Heart right ventricle (tissue), 16 donors: Measurements from ENCODE around the gene ST6GALNAC3. TPM values are rescaled to one million over a fixed set of nuclear protein-coding genes. Genes with fewer than 3 reads are reported as not detected.

Experiments
- ATAC-seq, 8 donors: fragments of 200-7000 bp; cut with Tn5 transposase; one replicate each; pipeline ENCODE4 v1.9.1; 2020; ENCODE audit warnings: mild to moderate bottlenecking in 8 of 8, moderate library complexity in 8 of 8, moderate number of reproducible peaks in 1 of 8
- DNase-seq, 2 donors: peaks; one replicate each; pipeline ENCODE4 v3.0.0-alpha.2; 2020
- H3K27ac ChIP-seq, 10 donors: fragments of 200-600 bp; sonication (generic) in 2 of 10; one replicate each; pipeline versions ENCODE4 v1.5.0 to v1.8.0; 2020 to 2022; ENCODE audit warnings: mild to moderate bottlenecking in 3 of 10
- H3K27me3 ChIP-seq, 7 donors: fragments of 200-600 bp; one replicate each; pipeline ENCODE4 v1.8.0; 2021 to 2022; ENCODE audit warnings: mild to moderate bottlenecking in 2 of 7
- H3K36me3 ChIP-seq, 9 donors: fragments of 200-600 bp; sonication (generic) in 1 of 9; one replicate each; pipeline versions ENCODE4 v1.5.0 to v1.8.0; 2020 to 2022; ENCODE audit warnings: mild to moderate bottlenecking in 2 of 9
- H3K4me1 ChIP-seq, 9 donors: fragments of 200-600 bp; sonication (generic) in 1 of 9; one replicate each; pipeline versions ENCODE4 v1.5.0 to v1.8.0; 2020 to 2022; ENCODE audit warnings: mild to moderate bottlenecking in 4 of 9
- H3K4me3 ChIP-seq, 10 donors: fragments of 200-600 bp; sonication (generic) in 2 of 10; one replicate each; pipeline versions ENCODE4 v1.5.0 to v1.8.0; 2020 to 2022; ENCODE audit warnings: mild to moderate bottlenecking in 7 of 10, moderate library complexity in 2 of 10
- H3K9me3 ChIP-seq, 11 donors: fragments of 200-600 bp in 10 of 11; sonication (generic) in 2 of 11; one replicate each; pipeline versions ENCODE4 v1.5.0 to v1.8.0; 2013 to 2022; ENCODE audit warnings: mild to moderate bottlenecking in 2 of 11, control low read depth in 1 of 11, moderate library complexity in 1 of 11
- CTCF ChIP-seq, 9 donors: fragments of 200-600 bp; sonication (generic) in 2 of 9; IDR thresholded peaks; one replicate each; pipeline versions ENCODE4 v1.5.0 to v1.8.0; 2021 to 2022; ENCODE audit warnings: antibody characterized with exemption in 9 of 9, mild to moderate bottlenecking in 5 of 9, moderate library complexity in 1 of 9
- WGBS, 2 donors: extraction: QIAGEN DNeasy Blood & Tissue Kit; methylation state at CpG; one replicate each; pipeline ENCODE4 v1.1.7; 2013; ENCODE audit warnings: inconsistent platforms in 1 of 2; 5-methylcytosine and 5-hydroxymethylcytosine counted together
- intact Hi-C, 10 donors: fragments of 100-400 bp; cut with DNase I; formaldehyde crosslinking; loops; one replicate each; pipeline versions ENCODE4 v1.11.1 to v1.14.2; 2022
- polyA plus RNA-seq, 2 donors: library from polyadenylated mRNA; stranded (reverse); fragments of 200-250 nt; gene quantifications; one replicate each; pipeline ENCODE4 v1.2.3, GENCODE V29; 2013
- total RNA-seq, 10 donors: library from RNA; stranded (reverse); fragmentation: NEBNext Ultra II Directional in 3 of 10; extraction: Animal tissue kit (Norgen Biotek cat#: 25700) in 3 of 10; gene quantifications; one replicate each; pipeline versions ENCODE4 v1.2.1 to v1.2.4, GENCODE V29; 2021 to 2023
- donor health status: Arrhythmogenic right ventricular cardiomyopathy.
- donor health status: ischemic (EF 13 %, LVEDD 7.1; RV severe dilation, severe dysfunction).
- donor health status: healthy with polysubstance abuse.
- donor health status: DM: no; HTN: yes; CAD: no.
- donor health status: DM: no; HTN: no; CAD: no.
- donor health status: ischemic (EF 25% LVEDD 6.9; RV normal size, moderate dysfunction).
- donor health status: ischemic (EF 25% LVEDD 5.7; RV mildly dilated, moderate dysfunction).
- donor health status: healthy.
- donor health status: DM: yes; HTN: yes; CAD: no.
- donor health status: Ischemic cardiomyopathy.
- donor health status: ischemic (EF 35%, LVEDD 5.7; RV mildly dilated, moderate dysfunction).
- donor health status: nonischemic (EF 11% LVEDD 7.7; RV severe dilation, severe dysfunction).
- donor health status: DM: yes; HTN: yes; CAD: no.
- donor health status: PGD.
- donor health status: ischemic (EF 29% LVEDD 5.4; RV normal size, mild dysfunction).
- donor health status: nonischemic (EF 23%, LVEDD 6.1; RV moderate dilation, normal function).

Gene ST6GALNAC3
- total and polyA plus RNA-seq, 12 donors: 2.8 to 10.3 (median 4.8) TPM

GRCh38 chr1:76433526-76433925, 359.0 kb downstream of the ST6GALNAC3 start:
- no peak for TF ChIP-seq CTCF (IDR thresholded peaks at IDR 0.05)
- ATAC-seq: no peak
- intact Hi-C loops: no loop called here
- H3K27ac ChIP-seq: no peak overlapping the region
- H3K4me3 ChIP-seq: no peak overlapping the region
- H3K27me3 ChIP-seq: no peaks in the 10 kb centered on the region
- no peaks in the 10 kb centered on the region for H3K36me3 ChIP-seq
- DNase-seq: no peak
- peaks cover 0 to 9% (median 0%) of the 10 kb centered on the region in 9 donors for H3K4me1 ChIP-seq
- H3K9me3 ChIP-seq: no peaks in the 10 kb centered on the region

GRCh38 chr1:76443217-76443616, 368.7 kb downstream of the ST6GALNAC3 start:
- intact Hi-C loops: no loop called here
- TF ChIP-seq CTCF (IDR thresholded peaks at IDR 0.05): no peak

GRCh38 chr1:76444773-76445172, 370.2 kb downstream of the ST6GALNAC3 start:
- H3K27me3 ChIP-seq: no peaks in the 10 kb centered on the region
- no peaks in the 10 kb centered on the region for H3K4me1 ChIP-seq
- peaks cover 0 to 19% (median 0%) of the 10 kb centered on the region in 11 donors for H3K9me3 ChIP-seq
- no peak for DNase-seq
- H3K27ac ChIP-seq: no peak overlapping the region
- 93 to 94% methylated on average over 1 of the region's 1 CpG for WGBS, 2 donors
- H3K4me3 ChIP-seq: no peak overlapping the region
- no peak for TF ChIP-seq CTCF (IDR thresholded peaks at IDR 0.05)
- no peak for ATAC-seq
- intact Hi-C loops: no loop called here
- H3K36me3 ChIP-seq: no peaks in the 10 kb centered on the region

More at GRCh38 chr1:76443217-76443616, 368.7 kb downstream of the ST6GALNAC3 start:
- no peak for DNase-seq
- H3K4me1 ChIP-seq: no peaks in the 10 kb centered on the region
- no peak for ATAC-seq
- H3K36me3 ChIP-seq: no peaks in the 10 kb centered on the region
- H3K4me3 ChIP-seq: no peak overlapping the region
- WGBS, 2 donors: 58 to 64% methylated on average over 3 of the region's 3 CpGs
- peaks cover 0 to 4% (median 0%) of the 10 kb centered on the region in 11 donors for H3K9me3 ChIP-seq
- H3K27ac ChIP-seq: no peak overlapping the region
- no peaks in the 10 kb centered on the region for H3K27me3 ChIP-seq

GRCh38 chr1:76450229-76450628, 375.7 kb downstream of the ST6GALNAC3 start:
- Histone ChIP-seq H3K27me3 (no peaks in the 10 kb centered on the region), H3K4me1 (no peaks in the 10 kb centered on the region), H3K4me3 (no peak overlapping the region), H3K9me3 (peaks cover 0 to 66% (median under 1%) of the 10 kb centered on the region in 11 donors), H3K36me3 (no peaks in the 10 kb centered on the region), H3K27ac (no peak overlapping the region)
- DNase-seq (no peak), ATAC-seq (no peak)
- 89 to 91% methylated on average over 1 of the region's 1 CpG for WGBS, 2 donors
- intact Hi-C loops: no loop called here
- no peak for TF ChIP-seq CTCF (IDR thresholded peaks at IDR 0.05)
